Effector CD4-positive, alpha-beta T cell (primary cell): ENCODE results near the gene EOLA1.
"Not testable (repeated sequence)": the region's sequence is repeated elsewhere in the genome, so short reads cannot be mapped to it uniquely, and the experiment has no call there.

Experiments
- DNase-seq: peaks from one replicate; pipeline ENCODE4 v3.0.0-alpha.2; 2020
- total RNA-seq: gene quantifications from one replicate; lab custom pipeline; 2026; lab: John Stamatoyannopoulos, UW

The EOLA1 gene
- total RNA-seq: 94.6 reads per million, percentile 81 among the genes with 10 or more reads in this experiment

DNA sequence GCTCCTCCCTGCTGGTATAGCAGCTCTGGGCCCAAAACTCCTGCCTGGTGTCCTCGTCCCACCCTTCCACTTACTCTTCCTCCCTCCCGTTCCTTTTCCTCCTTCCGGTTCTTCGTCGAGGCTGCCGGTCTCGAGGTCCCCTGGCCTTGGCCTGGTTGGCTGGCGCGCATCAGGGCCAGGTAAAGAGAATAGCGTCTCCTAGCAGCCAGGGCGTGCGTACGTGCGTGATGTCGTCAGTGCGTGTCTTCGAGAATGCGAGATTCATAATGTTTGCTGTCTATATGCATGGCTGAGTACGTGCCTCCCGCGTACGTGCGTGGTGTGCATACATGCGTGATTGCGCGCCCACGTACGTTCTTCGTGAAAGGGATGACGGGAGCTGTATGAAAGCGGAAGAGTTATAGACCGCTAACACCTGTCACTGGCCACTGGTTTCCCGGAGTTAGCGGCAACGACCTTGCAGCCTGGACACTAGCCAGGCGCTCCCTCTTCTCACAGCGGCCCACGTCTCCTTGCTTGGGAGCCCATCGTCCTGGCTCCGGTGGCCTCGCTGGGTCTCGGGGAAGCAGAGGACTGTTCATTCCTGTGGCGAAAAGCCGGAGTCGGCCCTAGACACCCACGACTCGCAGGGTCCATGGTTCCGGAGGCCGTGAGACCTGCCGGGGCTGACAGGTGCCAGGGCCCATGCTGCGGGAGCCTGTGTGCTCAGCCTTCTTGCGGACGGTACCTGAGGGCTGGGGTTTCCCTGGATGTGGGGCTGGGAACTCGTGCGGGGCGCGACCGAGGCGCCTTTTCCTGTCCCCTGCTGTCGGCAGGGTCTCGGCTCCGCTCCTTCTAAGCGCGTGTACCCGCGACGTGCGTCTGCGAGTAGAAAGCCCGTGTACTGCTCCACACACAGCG lies at the start of gene EOLA1:
Gene EOLA1 (plus strand): TSS at position 392 of the 900 bp plus-strand sequence. CDS start 4,619 bp downstream, outside the sequence.
- DNase-seq: peak; percentile 83

DNA sequence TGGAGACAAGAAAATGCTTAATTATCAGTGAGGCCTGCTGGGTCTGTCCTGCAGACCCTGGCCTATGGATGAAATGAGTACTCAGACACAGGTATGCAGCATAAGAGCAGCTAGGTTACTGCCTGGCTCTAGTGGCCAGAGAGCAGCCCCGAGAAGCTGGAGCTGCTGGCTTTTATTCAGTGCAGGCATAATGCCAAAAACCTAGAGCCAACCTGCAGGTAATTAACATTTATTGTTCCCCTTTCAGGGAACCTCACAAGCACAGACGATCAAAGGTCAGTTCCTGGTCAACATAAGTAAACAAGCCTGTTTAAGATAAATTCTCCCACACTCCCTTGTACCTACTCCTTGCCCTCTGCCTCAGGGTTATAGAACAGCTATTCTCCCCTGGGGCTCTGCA lies 49.0 kb upstream of the EOLA1 start:
- DNase-seq: no peak

DNA sequence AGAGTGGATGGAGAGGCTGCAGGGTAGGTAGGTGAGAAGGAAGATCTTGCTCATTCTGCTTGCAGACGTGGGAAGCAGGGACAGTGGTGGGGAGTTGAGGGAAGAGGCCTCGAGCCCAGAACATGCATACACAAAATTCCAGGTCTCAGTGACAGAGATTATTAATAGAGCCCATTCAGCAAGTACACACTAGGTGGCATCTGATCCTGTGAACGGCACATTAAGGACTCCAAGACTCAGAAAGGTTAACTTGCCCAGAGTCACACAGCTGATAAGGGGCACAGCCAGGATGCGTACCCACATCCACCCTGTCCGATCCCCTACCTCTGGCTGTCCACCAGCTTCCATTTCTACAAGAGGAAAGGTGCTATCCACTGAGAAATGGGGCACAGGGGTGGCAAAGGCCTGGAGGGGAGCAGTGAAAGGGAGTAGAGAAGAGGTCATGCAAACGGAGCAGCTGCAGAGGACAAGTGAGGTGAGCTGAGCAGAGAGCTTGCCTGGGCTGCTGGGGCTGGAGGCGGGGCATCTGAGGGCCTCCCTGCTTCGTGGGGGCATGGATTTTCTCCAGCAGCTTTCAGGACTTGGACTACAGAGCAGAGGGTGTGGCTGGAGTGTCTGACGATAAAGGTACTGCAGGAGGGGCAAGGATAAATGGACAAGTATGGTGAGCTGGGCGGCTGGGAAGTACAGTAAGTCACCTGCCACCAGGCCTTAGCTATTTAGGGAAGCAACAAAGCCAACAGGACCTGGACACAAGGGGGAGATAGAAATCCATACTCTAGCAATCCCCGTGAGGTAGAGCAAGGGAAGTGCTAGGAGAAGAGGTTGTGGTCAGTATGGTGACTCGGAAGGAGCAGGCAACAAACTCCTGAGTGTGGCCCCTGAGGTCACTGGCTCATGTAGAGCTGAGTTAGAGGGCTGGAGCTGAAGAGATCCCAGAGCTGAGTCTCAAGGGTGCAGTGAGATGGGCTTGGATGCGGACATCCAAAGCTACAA lies 46.9 kb upstream of the EOLA1 start:
- no peak for DNase-seq

DNA sequence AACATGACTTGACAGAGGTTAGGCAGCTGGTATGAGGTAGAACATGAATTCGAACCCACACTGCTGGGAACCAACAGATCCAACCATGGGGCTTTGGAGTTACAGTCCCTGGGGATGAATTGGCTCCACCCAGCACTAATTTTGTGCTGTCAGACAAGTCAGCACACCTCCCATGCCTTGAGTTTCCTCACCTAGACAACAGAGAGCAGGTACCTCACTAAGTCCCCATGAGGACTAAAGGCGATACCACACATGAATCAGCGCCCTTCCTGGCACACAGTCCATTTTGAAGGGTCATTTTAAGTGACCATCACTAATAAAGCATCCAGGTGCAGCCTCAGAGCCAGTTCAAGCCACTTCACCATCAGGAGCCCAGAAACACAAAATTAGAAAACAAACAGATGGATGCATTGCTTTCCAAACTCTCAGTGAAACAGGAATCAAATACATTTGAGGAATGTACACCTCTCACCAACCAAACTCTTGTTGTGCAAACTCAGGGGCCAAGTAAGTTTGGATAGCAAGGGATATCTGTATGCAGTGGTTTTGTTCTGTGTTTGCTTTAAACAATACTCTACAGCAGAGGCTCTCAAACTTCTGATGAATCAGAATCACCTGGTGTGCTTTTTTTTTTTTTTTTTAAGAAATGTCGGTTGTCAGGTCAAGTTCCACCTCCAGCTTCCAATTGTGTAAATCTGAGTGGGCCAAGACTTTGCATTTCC lies 45.8 kb upstream of the EOLA1 start:
- DNase-seq: no peak

DNA sequence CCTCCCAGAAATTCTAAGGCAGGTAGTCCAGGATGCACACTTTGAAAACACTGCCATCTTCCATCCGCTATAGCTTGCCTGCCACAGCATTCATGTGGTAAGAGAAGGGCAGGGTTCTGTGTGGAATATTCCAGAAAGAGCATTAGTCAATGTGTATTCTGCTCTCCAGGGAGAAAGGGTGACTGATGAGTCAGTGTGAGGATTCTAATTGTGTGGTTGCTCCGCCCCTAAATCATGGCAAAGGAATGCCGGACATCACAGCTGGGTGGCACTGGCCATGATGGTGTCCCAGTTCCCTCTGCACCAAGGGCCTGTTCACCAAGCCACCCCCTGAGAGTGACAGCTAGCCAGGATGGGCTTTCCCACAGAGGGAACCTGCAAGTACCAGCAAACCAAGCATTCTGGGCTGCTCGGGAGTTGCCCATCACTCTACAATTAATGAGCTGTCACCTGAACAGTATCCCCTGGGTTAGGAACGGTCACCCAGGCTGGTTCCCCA lies 45.2 kb upstream of the EOLA1 start:
- DNase-seq: no peak

DNA sequence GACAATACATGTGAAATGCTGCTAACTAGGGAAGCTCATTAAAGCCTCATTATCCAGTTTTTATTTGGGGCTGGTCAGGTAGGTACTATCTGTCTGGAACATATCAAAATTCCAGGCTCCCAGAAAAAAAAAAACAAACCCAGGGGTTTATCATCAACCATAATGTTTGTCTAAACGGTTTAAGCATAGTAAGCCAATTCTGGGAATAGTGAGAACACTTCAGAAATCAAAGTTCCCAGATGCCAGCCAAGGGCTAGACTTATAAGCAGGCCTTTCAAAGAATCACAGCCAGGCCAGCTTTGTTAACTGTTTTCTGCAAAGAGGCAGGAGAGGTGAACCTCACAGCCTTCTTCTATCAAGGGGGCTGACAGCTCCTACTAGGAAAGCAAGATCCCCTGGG lies 43.8 kb upstream of the EOLA1 start:
- DNase-seq: no peak

DNA sequence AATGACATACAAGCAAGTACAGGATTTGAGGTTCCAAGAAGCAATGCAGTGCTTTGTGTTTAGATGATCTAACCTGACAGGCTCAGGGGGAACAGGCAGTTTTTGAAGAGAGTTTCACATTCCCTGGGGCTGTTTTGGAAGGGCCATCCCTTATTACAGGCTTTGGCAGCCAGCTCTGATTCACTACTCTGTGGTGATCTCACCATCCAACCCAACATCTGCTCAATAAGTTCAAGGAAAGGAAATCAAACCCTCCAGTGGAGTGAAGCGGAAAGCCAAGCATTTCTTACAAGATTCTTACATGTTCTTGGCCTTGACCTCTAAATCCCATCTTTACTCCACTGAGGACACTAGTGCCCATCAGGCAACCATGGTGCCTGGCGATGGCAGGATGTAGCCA lies 43.2 kb upstream of the EOLA1 start:
- no peak for DNase-seq

DNA sequence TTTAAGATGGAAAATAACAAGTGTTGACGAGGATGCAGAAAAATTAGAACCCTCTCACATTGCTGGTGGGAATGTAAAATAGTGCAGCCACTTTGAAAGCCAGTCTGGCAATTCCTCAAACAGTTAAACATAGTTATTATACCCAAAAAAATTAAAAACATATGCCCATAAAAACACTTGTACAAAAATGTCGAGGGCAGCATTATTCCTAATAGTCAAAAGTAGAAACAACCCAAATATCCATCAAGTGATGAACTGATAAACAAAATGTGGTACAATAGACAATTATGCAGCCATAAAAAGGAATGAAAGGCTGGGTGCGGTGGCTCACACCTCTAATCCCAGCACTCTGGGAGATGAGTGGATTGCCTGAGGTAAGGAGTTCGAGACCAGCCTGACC lies 42.0 kb upstream of the EOLA1 start:
- DNase-seq: no peak

DNA sequence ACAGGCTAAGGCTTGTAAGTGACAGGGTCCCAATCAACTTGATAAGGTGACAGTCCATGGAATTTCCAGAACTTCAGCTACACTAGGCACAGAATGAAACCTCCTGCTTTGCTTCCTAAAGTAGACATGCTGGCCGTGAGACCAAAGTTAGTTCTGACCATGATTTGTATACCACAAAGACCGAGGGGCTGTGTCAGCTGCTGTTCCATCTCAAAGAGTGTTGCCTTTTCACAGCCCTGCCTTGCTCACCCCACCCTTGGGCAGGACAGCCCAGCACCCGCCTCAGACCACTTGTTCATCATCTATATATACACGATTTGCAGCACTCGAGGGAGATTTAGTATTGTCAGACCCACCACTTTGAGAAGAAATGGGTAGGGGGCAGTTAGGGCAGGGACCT lies 41.0 kb upstream of the EOLA1 start:
- no peak for DNase-seq

DNA sequence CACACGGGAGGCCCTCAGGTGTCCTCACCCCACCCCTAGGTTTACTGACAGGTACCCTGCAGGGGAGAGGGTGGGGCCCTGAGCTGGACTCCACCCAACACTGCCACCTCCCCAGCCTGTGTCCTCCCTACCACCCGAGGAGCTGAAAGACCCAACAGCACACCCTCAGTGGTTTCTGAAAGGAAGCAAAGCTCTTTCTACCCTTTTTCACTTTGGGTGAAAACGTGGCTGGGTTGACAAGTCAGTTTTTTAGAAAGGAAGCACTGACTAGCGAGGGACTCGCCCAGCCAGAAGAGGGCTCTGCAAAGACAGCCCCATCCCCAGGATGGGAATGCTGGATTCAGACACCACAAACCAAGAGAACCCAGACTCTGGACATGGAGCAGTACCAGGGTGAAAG lies 37.9 kb upstream of the EOLA1 start:
- DNase-seq: not testable (repeated sequence)

DNA sequence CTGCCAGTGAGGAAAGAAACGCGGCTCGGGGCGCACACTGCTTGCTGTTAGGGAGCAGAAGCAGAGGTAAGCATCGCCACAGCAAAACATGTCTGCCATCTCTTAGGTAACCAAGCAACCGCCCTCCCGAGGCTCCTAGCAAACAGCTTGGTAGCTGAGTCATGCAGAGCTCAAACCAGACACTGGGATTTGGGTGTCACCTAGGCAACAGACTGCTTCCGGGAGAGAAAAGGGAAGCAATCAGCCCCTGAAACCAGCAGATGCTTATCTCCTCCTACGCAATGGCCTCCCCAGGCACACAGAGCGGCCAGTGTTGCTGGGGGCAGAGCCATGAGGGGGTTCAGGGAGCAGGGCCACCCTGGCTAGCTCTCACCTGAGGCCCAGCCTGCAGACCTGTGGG lies 37.4 kb upstream of the EOLA1 start:
- DNase-seq: peak; percentile 52

DNA sequence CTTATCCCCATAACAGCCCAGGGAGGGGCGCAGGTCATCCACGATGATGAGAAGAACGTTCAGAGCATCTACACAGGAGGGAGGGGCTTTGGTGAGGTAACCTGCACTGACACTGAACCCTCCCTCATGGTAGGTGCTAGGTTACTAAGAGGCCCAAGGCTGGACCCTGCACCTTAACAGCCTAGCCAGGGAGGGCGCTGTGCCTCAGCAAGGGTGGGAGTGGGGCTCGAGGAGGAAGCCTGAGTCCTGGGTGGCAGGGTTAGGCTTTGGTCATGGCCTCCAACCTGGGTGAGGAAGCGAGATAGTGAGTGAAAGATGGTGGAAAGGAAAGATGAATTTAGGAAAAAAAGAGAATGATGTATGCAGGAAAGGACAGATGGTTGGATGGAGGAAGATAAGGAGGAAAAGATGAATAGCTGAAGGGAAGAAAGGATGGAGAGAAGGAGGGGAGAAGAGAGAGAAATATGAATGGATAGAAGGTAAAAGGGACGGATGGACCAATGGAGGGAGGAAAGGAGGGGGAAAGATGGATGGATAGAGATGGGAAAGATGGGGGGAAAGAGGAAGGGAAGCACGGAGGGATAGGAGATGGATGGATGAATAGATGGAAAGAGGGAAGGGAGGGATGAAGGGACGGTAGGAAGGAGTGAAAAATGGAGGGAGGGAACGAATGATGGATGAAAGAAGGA lies 36.4 kb upstream of the EOLA1 start:
- peak; percentile 58 for DNase-seq

DNA sequence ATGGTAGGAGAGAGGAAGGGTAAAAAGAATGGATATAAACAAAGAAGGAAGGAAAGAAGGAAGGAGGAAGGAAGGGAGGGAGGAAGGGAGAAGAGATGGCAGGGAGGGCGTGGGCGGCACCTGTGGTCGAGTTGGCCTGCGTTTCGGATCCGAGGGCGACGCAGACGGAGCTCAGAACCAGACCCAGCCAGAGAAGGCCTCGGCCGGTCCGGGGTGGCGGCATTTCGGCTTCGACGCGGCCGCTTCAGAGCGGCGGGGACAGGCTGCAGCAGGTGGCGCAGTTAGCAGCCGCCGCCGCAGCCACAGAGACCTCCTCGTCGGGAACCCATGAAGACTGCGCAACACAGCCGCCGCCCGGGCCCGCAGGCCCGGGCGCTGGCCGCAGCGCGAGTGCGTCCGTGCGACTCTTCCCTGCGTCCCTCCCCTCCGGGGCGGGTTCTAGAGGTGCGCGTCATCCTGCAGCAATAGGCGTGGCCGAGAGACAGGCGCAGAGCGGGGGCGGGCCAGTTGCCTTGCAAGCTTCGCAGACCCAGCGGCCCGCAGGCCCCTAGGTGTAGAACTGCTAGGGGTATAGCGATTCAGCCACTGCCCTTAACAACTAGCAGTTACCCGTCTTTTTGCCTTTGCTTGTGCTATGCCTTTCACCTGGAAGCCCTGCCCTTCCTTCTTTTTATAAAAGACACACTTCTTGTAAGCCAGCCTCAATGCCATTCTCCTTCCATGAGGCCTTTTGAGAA lies 35.7 kb upstream of the EOLA1 start, which contains the start of gene IDS:
Gene IDS (minus strand): TSS at position 392 of the 737 bp plus-strand sequence. CDS start 169 bp downstream, at position 223.
- peak; percentile 82 for DNase-seq

DNA sequence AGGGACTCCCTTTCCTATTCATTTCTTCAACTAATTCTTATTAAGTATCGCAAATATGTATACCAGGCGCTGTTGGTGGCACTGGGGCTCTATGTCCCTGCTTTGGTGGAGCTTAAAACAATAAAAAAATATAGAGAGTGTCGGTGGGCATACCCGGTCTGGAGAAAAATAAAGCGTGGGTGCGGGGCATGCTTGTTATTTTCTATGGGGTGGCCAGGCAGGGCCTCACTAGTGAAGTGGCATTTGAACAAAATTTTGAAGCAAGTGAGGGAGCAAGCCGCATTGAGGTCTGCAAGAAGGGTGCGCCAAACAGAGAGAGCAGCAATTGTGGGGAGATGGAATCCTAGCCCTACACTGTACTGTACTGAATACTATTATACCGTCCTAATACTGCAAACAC lies 35.1 kb upstream of the EOLA1 start:
- DNase-seq: no peak

DNA sequence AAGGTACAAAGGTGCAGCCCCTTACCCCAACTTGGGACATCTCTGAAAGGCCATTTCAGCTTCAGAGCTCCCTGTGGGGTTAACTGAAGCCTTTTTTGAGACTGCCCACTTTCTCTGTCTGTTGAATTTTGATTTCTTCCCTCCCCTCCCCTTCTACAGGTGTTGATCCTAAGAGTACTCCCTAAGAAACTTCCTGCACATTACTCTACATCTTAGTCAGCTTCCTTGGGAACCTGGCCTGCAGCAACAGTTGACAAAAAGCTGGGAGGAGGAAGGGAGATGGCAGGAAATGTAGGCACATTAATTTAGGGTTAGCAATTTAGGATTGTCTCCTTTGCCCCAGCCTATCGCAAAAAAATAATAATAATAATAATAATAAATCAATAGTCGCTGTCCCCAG lies 34.5 kb upstream of the EOLA1 start:
- no peak for DNase-seq

DNA sequence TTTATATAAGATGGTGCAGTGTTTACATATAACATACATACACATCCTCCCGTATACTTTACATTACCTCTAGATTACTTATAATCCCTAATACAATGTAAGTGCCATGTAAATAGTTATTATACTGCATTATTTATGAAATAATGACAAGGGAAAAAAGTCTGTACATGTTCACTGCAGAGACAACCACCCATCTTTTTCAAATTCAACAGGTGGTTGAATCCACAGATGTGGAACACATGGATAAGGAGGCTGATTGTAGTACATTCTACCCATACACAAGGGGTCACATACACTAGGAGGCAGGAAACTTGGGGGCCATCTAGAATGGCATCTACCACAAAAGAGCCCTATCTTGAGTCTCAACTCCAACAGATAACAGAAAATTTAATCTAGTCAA lies 32.3 kb upstream of the EOLA1 start:
- DNase-seq: no peak

DNA sequence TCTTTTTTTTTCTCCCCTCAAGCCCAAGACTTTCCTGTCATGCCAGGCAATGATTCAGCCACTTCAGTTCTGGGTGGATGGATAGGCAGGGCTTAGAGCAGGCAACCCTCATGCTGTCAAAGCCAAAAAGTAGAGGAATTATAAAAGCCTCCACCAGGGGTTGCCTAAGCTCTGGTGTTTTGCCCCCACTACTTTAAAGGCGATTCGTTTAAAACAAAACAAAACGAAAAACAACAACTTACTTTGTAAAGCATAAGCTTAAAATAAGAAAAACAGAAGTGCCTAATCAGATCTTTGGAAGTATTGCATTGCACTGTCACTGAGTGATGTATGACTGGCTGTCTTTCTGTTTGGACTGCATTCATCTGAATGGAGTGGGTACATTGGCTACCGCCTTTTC lies 30.4 kb upstream of the EOLA1 start:
- no peak for DNase-seq

DNA sequence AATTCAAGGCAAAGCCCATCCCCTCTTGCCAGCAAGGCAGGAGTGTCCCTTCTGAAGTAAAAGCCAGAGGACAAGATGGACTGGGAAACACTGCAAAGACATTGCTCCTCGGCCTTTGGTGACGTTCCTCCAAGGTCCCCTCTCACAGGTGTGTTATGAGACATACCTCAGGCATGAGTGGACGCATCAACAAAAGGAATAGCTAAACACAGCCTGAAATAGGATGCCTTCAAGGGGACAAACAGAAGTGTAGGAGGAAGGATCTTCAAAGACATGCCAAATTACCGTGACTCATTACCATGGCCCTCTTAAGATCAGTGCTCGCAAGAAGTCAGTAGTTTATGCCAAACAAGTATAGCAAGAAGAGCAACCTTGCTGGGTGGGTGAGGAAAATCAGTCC lies 29.7 kb upstream of the EOLA1 start:
- DNase-seq: no peak

DNA sequence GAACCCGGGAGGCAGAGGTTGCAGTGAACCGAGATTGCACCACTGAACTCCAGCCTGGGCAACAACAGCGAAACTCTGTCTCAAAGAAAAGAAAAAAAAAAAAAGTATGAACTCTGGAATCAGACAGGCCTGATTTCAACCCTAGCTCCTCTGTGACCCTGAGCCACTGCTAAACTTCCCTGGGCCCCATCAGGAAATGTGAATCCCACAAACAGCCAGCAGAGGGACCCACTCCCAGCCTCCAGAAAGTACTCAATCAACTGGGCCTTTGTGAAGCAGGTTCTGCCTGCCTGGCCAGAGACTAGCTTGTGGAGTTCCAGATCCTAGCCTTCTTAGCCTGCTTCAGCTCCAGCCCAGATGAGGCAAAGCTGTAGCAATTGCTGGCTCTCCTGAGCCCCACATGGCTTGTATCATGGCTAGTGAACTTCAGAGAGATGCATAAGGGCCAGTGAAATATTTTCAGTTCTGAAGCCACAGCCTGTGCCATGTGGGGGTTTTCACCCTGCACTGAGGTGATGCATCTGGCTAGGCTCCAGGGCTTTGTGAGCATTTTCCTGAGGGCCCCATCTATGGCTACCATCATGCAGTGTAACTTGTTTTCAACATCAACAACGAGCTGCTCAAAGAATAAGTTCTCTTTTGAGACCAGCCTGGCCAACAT lies 28.5 kb upstream of the EOLA1 start:
- peak; percentile 50 for DNase-seq

DNA sequence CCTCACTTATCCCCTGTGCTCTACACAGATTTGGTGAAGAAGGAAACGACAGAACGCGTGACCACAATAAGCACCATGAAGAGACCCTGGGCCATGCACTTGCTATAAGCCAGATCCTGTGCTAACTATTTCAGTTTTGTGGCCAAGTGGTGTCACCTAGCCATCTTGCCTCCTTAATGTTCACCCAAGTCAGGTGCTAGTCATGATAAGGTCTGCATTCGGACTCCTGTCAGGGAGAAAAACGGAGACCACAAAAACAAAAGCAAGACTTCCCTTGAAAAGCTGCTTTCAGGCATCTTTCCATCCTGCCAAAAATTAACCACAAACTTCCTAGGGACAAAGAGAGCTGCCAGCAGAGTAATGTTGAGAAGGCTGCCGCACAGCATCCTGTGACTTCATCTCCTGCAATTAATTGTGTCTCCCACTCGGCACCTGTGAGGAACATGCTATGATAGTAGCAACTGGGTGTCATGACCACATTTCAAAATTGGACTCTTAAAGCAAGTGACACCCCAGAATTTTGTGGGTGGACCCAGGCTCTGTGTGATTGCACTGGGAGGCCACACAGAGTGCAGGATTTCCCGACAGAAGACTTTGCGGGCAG lies 26.9 kb upstream of the EOLA1 start:
- no peak for DNase-seq
